GM21367 (cell line): ENCODE measurements around the gene RRBP1.
"Not testable (repeated sequence)": the region's sequence is repeated elsewhere in the genome, so short reads cannot be mapped to it uniquely, and the experiment has no call there.

Experiments used
- ATAC-seq: cut with Tn5 transposase; IDR thresholded peaks from one replicate; pipeline ENCODE4 v1.9.1; 2021; ENCODE audit not compliant: unreplicated experiment

RRBP1 gene

GRCh38 chr20:17709361-17710293, 27.6 kb upstream of the RRBP1 start:
- ATAC-seq = no peak

- ATAC-seq = no peak
Measured at GRCh38 chr20:17708675-17709360, 26.8 kb upstream of the RRBP1 start.

GRCh38 chr20:17707951-17708350, 25.9 kb upstream of the RRBP1 start:
- ATAC-seq = not testable (repeated sequence)

GRCh38 chr20:17706632-17707031, 24.6 kb upstream of the RRBP1 start:
- ATAC-seq = no peak

GRCh38 chr20:17705916-17706315, 23.9 kb upstream of the RRBP1 start:
- ATAC-seq = no peak

GRCh38 chr20:17704589-17705317, 22.7 kb upstream of the RRBP1 start:
- no peak for ATAC-seq

- no peak for ATAC-seq
Measured at GRCh38 chr20:17701826-17702225, 19.8 kb upstream of the RRBP1 start.

- ATAC-seq = no peak
Measured at GRCh38 chr20:17700637-17701036, 18.6 kb upstream of the RRBP1 start.

- ATAC-seq = no peak
Measured at GRCh38 chr20:17699931-17700351, 17.9 kb upstream of the RRBP1 start, which contains the start of gene BANF2. TSS of gene BANF2 (plus strand) at chr20:17699966. CDS start at chr20:17725026, 25,060 bp downstream.

GRCh38 chr20:17698384-17698783, 16.3 kb upstream of the RRBP1 start:
- no peak for ATAC-seq

GRCh38 chr20:17697171-17697570, 15.1 kb upstream of the RRBP1 start:
- ATAC-seq = no peak

GRCh38 chr20:17696287-17696686, 14.2 kb upstream of the RRBP1 start:
- ATAC-seq = no peak

- no peak for ATAC-seq
Measured at GRCh38 chr20:17694767-17695166, 12.7 kb upstream of the RRBP1 start.

- no peak for ATAC-seq
Measured at GRCh38 chr20:17693444-17694001, 11.5 kb upstream of the RRBP1 start.

- ATAC-seq = no peak
Measured at GRCh38 chr20:17691758-17692157, 9.7 kb upstream of the RRBP1 start.

- no peak for ATAC-seq
Measured at GRCh38 chr20:17690144-17690543, 8.1 kb upstream of the RRBP1 start.

GRCh38 chr20:17688965-17689364, 6.9 kb upstream of the RRBP1 start:
- ATAC-seq = no peak

- ATAC-seq = no peak
Measured at GRCh38 chr20:17687800-17688199, 5.8 kb upstream of the RRBP1 start.

- ATAC-seq = no peak
Measured at GRCh38 chr20:17685168-17685567, 3.1 kb upstream of the RRBP1 start.

GRCh38 chr20:17684077-17684888, 2.2 kb upstream of the RRBP1 start:
- ATAC-seq = no peak
